K562 (cell line): ENCODE measurements around the gene CFAP206. TPM values are rescaled to one million over a fixed set of nuclear protein-coding genes. Genes with fewer than 3 reads are reported as not detected.

Experiments used
- CBFA2T3 ChIP-seq: fragments of 450-650 bp; IDR thresholded peaks from 2 replicates; pipeline ENCODE4 v1.6.1; 2017
- CBX2 ChIP-seq: fragments of 200-600 bp; sonication (generic); IDR thresholded peaks from one replicate; pipeline ENCODE4 v1.6.1; 2012; ENCODE audit warnings: mild to moderate bottlenecking, low read length, inconsistent platforms; ENCODE audit not compliant: insufficient read depth, poor library complexity, severe bottlenecking
- CTCFL ChIP-seq: IDR thresholded peaks from 2 replicates; pipeline ENCODE4 v1.6.1; 2011; ENCODE audit warnings: borderline replicate concordance, low read depth, mild to moderate bottlenecking, moderate library complexity, low read length; ENCODE audit not compliant: insufficient read depth, poor library complexity, severe bottlenecking
- ELF4 ChIP-seq: fragments of 450-650 bp; formaldehyde crosslinking; IDR thresholded peaks from 2 replicates; pipeline ENCODE4 v1.4.0; 2022; ENCODE audit warnings: missing genetic modification characterization
- EP400 ChIP-seq: fragments of 450-650 bp; IDR thresholded peaks from 2 replicates; pipeline ENCODE4 v1.6.1; 2017; ENCODE audit warnings: antibody characterized with exemption, mild to moderate bottlenecking, moderate library complexity
- ETV5 ChIP-seq: sonication (generic); formaldehyde crosslinking; IDR thresholded peaks from 2 replicates; pipeline ENCODE4 v1.4.0; 2020; ENCODE audit warnings: low read depth, mild to moderate bottlenecking, missing genetic modification reagents
- HBP1 ChIP-seq: fragments of 450-650 bp; formaldehyde crosslinking; IDR thresholded peaks from 2 replicates; pipeline ENCODE4 v1.4.0; 2022; ENCODE audit warnings: missing genetic modification characterization
- HMG20A ChIP-seq: fragments of 450-650 bp; formaldehyde crosslinking; conservative IDR thresholded peaks from 2 replicates; pipeline ENCODE4 v1.4.0; 2020; ENCODE audit warnings: mild to moderate bottlenecking, mixed read lengths
- MEIS2 ChIP-seq: fragments of 450-650 bp; IDR thresholded peaks from 2 replicates; pipeline ENCODE4 v1.6.1; 2014; ENCODE audit warnings: mild to moderate bottlenecking; ENCODE audit not compliant: partially characterized antibody
- MXD1 ChIP-seq: fragments of 250-450 bp; sonication (Bioruptor Pico); IDR thresholded peaks from 2 replicates; pipeline ENCODE4 v1.8.0; 2021; ENCODE audit warnings: borderline replicate concordance, mild to moderate bottlenecking, moderate library complexity; ENCODE audit not compliant: poor library complexity, severe bottlenecking
- NCOR1 ChIP-seq: fragments of 450-650 bp; IDR thresholded peaks from 2 replicates; pipeline ENCODE4 v1.6.1; 2016; ENCODE audit warnings: mild to moderate bottlenecking, moderate library complexity
- NR0B1 ChIP-seq: fragments of 450-650 bp; IDR thresholded peaks from one replicate; pipeline ENCODE4 v1.6.1; 2018; ENCODE audit warnings: mild to moderate bottlenecking, moderate library complexity; ENCODE audit not compliant: partially characterized antibody
- TCFL5 ChIP-seq: fragments of 250-450 bp; sonication (Bioruptor Pico); conservative IDR thresholded peaks from 2 replicates; pipeline ENCODE4 v1.6.1; 2021; ENCODE audit warnings: mild to moderate bottlenecking, moderate library complexity, matching md5 sums
- USF1 ChIP-seq: sonication (generic); formaldehyde crosslinking; IDR thresholded peaks from 2 replicates; pipeline ENCODE4 v1.9.0; 2022; ENCODE audit warnings: mild to moderate bottlenecking, missing genetic modification reagents
- XRCC4 ChIP-seq: IDR thresholded peaks from one replicate; pipeline ENCODE4 v1.6.1; 2011; ENCODE audit not compliant: insufficient read depth, insufficient read length; ENCODE audit errors: extremely low read depth
- ZBED1 ChIP-seq: IDR thresholded peaks from 2 replicates; pipeline ENCODE4 v1.6.1; 2014
- ZBTB33 ChIP-seq: sonication (generic); formaldehyde crosslinking; IDR thresholded peaks from 2 replicates; pipeline ENCODE4 v1.8.1; 2023; ENCODE audit warnings: mild to moderate bottlenecking, missing genetic modification reagents
- ZC3H8 ChIP-seq: fragments of 450-650 bp; IDR thresholded peaks from 2 replicates; pipeline ENCODE4 v1.6.1; 2017
- ZNF174 ChIP-seq: fragments of 250-450 bp; sonication (Bioruptor Pico); IDR thresholded peaks from 2 replicates; pipeline ENCODE4 v1.4.0; 2020; ENCODE audit warnings: mild to moderate bottlenecking
- polyA plus RNA-seq, 8 experiments: library from polyadenylated mRNA; depleted of rRNA in 4 of 8; stranded (reverse) in 5 of 8; unstranded in 3 of 8; fragments of >200 nt; fragmentation: Nextera tagmentation in 2 of 8; fragmentation: Illumina TruSeq in 1 of 8; extraction: Ambion mirVana in 2 of 8; extraction: Trizol in 1 of 8; gene quantifications; 2 replicates each; pipeline versions ENCODE4 v1.2.1 to v1.2.3, GENCODE V29; 2011 to 2014; ENCODE audit warnings: inconsistent platforms in 1 of 8, missing spikeins in 1 of 8
- total RNA-seq, 7 experiments: library from RNA; depleted of rRNA in 6 of 7; stranded (reverse); fragments of >200 nt in 6 of 7; fragmentation: Illumina TruSeq in 2 of 7; extraction: Trizol in 2 of 7; gene quantifications; 2 replicates each; pipeline versions ENCODE4 v1.2.1 to v1.2.3, GENCODE V29; 2011 to 2021; ENCODE audit warnings: low replicate concordance in 1 of 7

CFAP206 gene
- total and polyA plus RNA-seq, 9 of the 15 experiments (the other 6 are each of a cell fraction or from before 2014, with no cell fraction given): 0.06 to 0.33 (median 0.18) TPM; not detected in 2

- TF ChIP-seq CTCFL (peak; percentile 14), HMG20A (no peak), XRCC4 (no peak), ZBED1 (peak; percentile 43; the same call in 1 of the 2 replicates), USF1 (CRISPR knock-in tag) (peak; percentile 29; the same call in 1 of the 2 replicates), ZC3H8 (no peak), ZBTB33 (CRISPR knock-in tag) (no peak), TCFL5 (CRISPR knock-in tag) (no peak), MEIS2 (peak; percentile 52), EP400 (peak; percentile 86), CBX2 (no peak), ELF4 (CRISPR knock-in tag) (0 out of 2 replicates have a peak, but pooled peaks have one; percentile 65), NR0B1 (no peak), HBP1 (no peak), NCOR1 (no peak), ETV5 (peak; percentile 53), MXD1 (CRISPR knock-in tag) (no peak), CBFA2T3 (no peak), ZNF174 (CRISPR knock-in tag) (no peak)
Measured at GRCh38 chr6:87472525-87473418, 65.0 kb downstream of the CFAP206 start, which contains the start of gene SLC35A1 (continued).
